NK-92 (cell line): ENCODE data around the gene CBX3.
"Not testable (repeated sequence)": the region's sequence is repeated elsewhere in the genome, so short reads cannot be mapped to it uniquely, and the experiment has no call there.

Experiments
- DNase-seq: peaks from one replicate; lab custom pipeline; 2025; ENCODE audit not compliant: unreplicated experiment; lab: John Stamatoyannopoulos, UW

Gene CBX3

GRCh38 chr7:26200444-26201246 lies 900 bp upstream of the CBX3 start, which contains the start of gene HNRNPA2B1:
Gene HNRNPA2B1, minus strand, starts transcription at chr7:26200746. Its CDS starts 169 bp downstream, at chr7:26200577.
- peak; percentile 94 for DNase-seq

- no peak for DNase-seq
Observed at GRCh38 chr7:26202019-26202990, 760 bp downstream of the CBX3 start.

- DNase-seq, result no peak
Observed at GRCh38 chr7:26203016-26203415, 1.5 kb downstream of the CBX3 start.

- no peak for DNase-seq
Observed at GRCh38 chr7:26208040-26208439, 6.5 kb downstream of the CBX3 start.

- DNase-seq, result no peak
Observed at GRCh38 chr7:26212921-26213718, 11.6 kb downstream of the CBX3 start.

- DNase-seq, result no peak
Observed at GRCh38 chr7:26213807-26214515, 12.4 kb downstream of the CBX3 start.

GRCh38 chr7:26216049-26216448 lies 14.5 kb downstream of the CBX3 start:
- no peak for DNase-seq

GRCh38 chr7:26224359-26224758 lies 22.8 kb downstream of the CBX3 start:
- no peak for DNase-seq

- DNase-seq, result no peak
Observed at GRCh38 chr7:26227987-26228386, 26.4 kb downstream of the CBX3 start.

GRCh38 chr7:26233902-26234511 lies 32.5 kb downstream of the CBX3 start:
- DNase-seq, result no peak

GRCh38 chr7:26237035-26237807 lies 35.7 kb downstream of the CBX3 start:
- no peak for DNase-seq

GRCh38 chr7:26238032-26238431 lies 36.5 kb downstream of the CBX3 start:
- no peak for DNase-seq

- DNase-seq, result no peak
Observed at GRCh38 chr7:26245150-26245549, 43.6 kb downstream of the CBX3 start.

GRCh38 chr7:26250239-26250638 lies 48.7 kb downstream of the CBX3 start:
- DNase-seq, result no peak

- not testable (repeated sequence) for DNase-seq
Observed at GRCh38 chr7:26261866-26262265, 60.3 kb downstream of the CBX3 start.
